Cardiac muscle cell (in vitro differentiated cells and primary cell): ENCODE measurements around the gene SLC9A9. TPM values are rescaled to one million over a fixed set of nuclear protein-coding genes. Genes with fewer than 3 reads are reported as not detected.

Source experiments
- DNase-seq, 2 donors: peaks; one replicate each; pipeline versions ENCODE4 v3.0.0 to v3.0.0-alpha.2; 2010 to 2017; ENCODE audit warnings: low read depth in 1 of 2, low spot score in 1 of 2
- H3K27ac ChIP-seq: fragments of 200-600 bp; sonication (generic); 2 replicates; pipeline ENCODE4 v1.5.1; 2016
- H3K27me3 ChIP-seq: fragments of 200-600 bp; sonication (generic); 2 replicates; pipeline ENCODE4 v1.6.0; 2016; ENCODE audit warnings: control low read depth
- H3K36me3 ChIP-seq: fragments of 200-600 bp; sonication (generic); 2 replicates; pipeline ENCODE4 v1.5.1; 2016; ENCODE audit warnings: control low read depth
- H3K4me1 ChIP-seq: fragments of 200-600 bp; sonication (generic); 2 replicates; pipeline ENCODE4 v1.8.1; 2017; ENCODE audit warnings: low read depth, mild to moderate bottlenecking, mixed run types
- H3K4me3 ChIP-seq: fragments of 200-600 bp; sonication (generic); 2 replicates; pipeline ENCODE4 v1.5.1; 2016; ENCODE audit warnings: mild to moderate bottlenecking
- H3K9me3 ChIP-seq: fragments of 200-600 bp; sonication (generic); 2 replicates; pipeline ENCODE4 v1.5.1; 2017; ENCODE audit warnings: low read depth, mild to moderate bottlenecking, control low read depth
- CTCF ChIP-seq: IDR thresholded peaks from 2 replicates; pipeline ENCODE4 v1.5.1; 2012; ENCODE audit warnings: low read depth, mild to moderate bottlenecking, low read length
- polyA plus RNA-seq: library from polyadenylated mRNA; unstranded; fragments of >200 nt; fragmentation: Nextera tagmentation; extraction: Ambion mirVana; gene quantifications from 2 replicates; pipeline ENCODE4 v1.2.1, GENCODE V29; 2016
- total RNA-seq: library from RNA; depleted of rRNA; stranded (reverse); fragments of >200 nt; gene quantifications from 2 replicates; pipeline ENCODE4 v1.2.3, GENCODE V29; 2016

The SLC9A9 gene
- total and polyA plus RNA-seq, 2 experiments from 2014 or later, result 0.73 to 1.5 TPM

GRCh38 chr3:143412084-143412483 lies 436.2 kb downstream of the SLC9A9 start:
- no peaks in the 10 kb centered on the region for H3K36me3 ChIP-seq
- peaks cover 5% of the 10 kb centered on the region for H3K4me1 ChIP-seq
- H3K27me3 ChIP-seq, result no peaks in the 10 kb centered on the region
- H3K4me3 ChIP-seq, result no peak overlapping the region
- H3K9me3 ChIP-seq, result no peaks in the 10 kb centered on the region
- TF ChIP-seq CTCF, result no peak
- DNase-seq, result no peak
- H3K27ac ChIP-seq, result no peak overlapping the region

GRCh38 chr3:143410259-143410658 lies 438.0 kb downstream of the SLC9A9 start:
- DNase-seq, result no peak
- no peaks in the 10 kb centered on the region for H3K27me3 ChIP-seq
- H3K27ac ChIP-seq, result no peak overlapping the region
- H3K36me3 ChIP-seq, result no peaks in the 10 kb centered on the region
- H3K4me1 ChIP-seq, result peaks cover 5% of the 10 kb centered on the region
- no peaks in the 10 kb centered on the region for H3K9me3 ChIP-seq
- no peak for TF ChIP-seq CTCF
- no peak overlapping the region for H3K4me3 ChIP-seq

GRCh38 chr3:143408771-143409170 lies 439.5 kb downstream of the SLC9A9 start:
- Histone ChIP-seq H3K9me3 (no peaks in the 10 kb centered on the region), H3K4me3 (no peak overlapping the region), H3K4me1 (peaks cover 5% of the 10 kb centered on the region), H3K27me3 (no peaks in the 10 kb centered on the region), H3K27ac (no peak overlapping the region), H3K36me3 (no peaks in the 10 kb centered on the region)
- no peak for DNase-seq
- TF ChIP-seq CTCF, result no peak

- no peak for DNase-seq
- TF ChIP-seq CTCF, result no peak
- Histone ChIP-seq H3K9me3 (no peaks in the 10 kb centered on the region), H3K36me3 (no peaks in the 10 kb centered on the region), H3K27me3 (no peaks in the 10 kb centered on the region), H3K4me1 (no peaks in the 10 kb centered on the region), H3K27ac (no peak overlapping the region), H3K4me3 (no peak overlapping the region)
These were observed 445.7 kb downstream of the SLC9A9 start for GRCh38 chr3:143402602-143403001.

GRCh38 chr3:143396790-143397189 lies 451.5 kb downstream of the SLC9A9 start:
- Histone ChIP-seq H3K27ac (no peak overlapping the region), H3K9me3 (no peaks in the 10 kb centered on the region), H3K27me3 (no peaks in the 10 kb centered on the region), H3K36me3 (no peaks in the 10 kb centered on the region), H3K4me1 (no peaks in the 10 kb centered on the region), H3K4me3 (no peak overlapping the region)
- DNase-seq, result no peak
- TF ChIP-seq CTCF, result no peak

GRCh38 chr3:143389388-143389787 lies 458.9 kb downstream of the SLC9A9 start:
- DNase-seq, result no peak
- Histone ChIP-seq H3K27ac (no peak overlapping the region), H3K27me3 (no peaks in the 10 kb centered on the region), H3K9me3 (no peaks in the 10 kb centered on the region), H3K4me3 (no peak overlapping the region), H3K4me1 (no peaks in the 10 kb centered on the region), H3K36me3 (no peaks in the 10 kb centered on the region)
- no peak for TF ChIP-seq CTCF
